NCI-H82 (cell line): ENCODE results near the gene YJU2.
"Not testable (repeated sequence)": the region's sequence is repeated elsewhere in the genome, so short reads cannot be mapped to it uniquely, and the experiment has no call there.

Experiments
- DNase-seq: peaks from one replicate; lab custom pipeline; 2025; lab: John Stamatoyannopoulos, UW

The YJU2 gene

GRCh38 chr19:4228765-4229178, 18.1 kb upstream of the YJU2 start:
- no peak for DNase-seq

- peak; percentile 26 for DNase-seq
Observed at GRCh38 chr19:4229179-4229931, 17.5 kb upstream of the YJU2 start, which contains the start of gene EBI3. Gene EBI3 (plus strand): TSS chr19:4229523. CDS start chr19:4229551, 28 bp downstream.

GRCh38 chr19:4230237-4230636, 16.6 kb upstream of the YJU2 start:
- not testable (repeated sequence) for DNase-seq

- DNase-seq = not testable (repeated sequence)
Observed at GRCh38 chr19:4231521-4231920, 15.4 kb upstream of the YJU2 start.

GRCh38 chr19:4232139-4232538, 14.7 kb upstream of the YJU2 start:
- DNase-seq = not testable (repeated sequence)

- no peak for DNase-seq
Observed at GRCh38 chr19:4232614-4233281, 14.1 kb upstream of the YJU2 start.

- DNase-seq = peak; percentile 54
Observed at GRCh38 chr19:4233282-4233853, 13.5 kb upstream of the YJU2 start.

GRCh38 chr19:4234142-4234861, 12.6 kb upstream of the YJU2 start:
- DNase-seq = no peak

GRCh38 chr19:4234862-4235201, 12.0 kb upstream of the YJU2 start:
- no peak for DNase-seq

GRCh38 chr19:4237510-4237909, 9.4 kb upstream of the YJU2 start:
- not testable (repeated sequence) for DNase-seq

GRCh38 chr19:4238831-4239230, 8.0 kb upstream of the YJU2 start:
- DNase-seq = no peak

- no peak for DNase-seq
Observed at GRCh38 chr19:4241824-4242430, 5.0 kb upstream of the YJU2 start.

GRCh38 chr19:4245938-4246337, 942 bp upstream of the YJU2 start:
- not testable (repeated sequence) for DNase-seq

GRCh38 chr19:4256563-4256962, 9.7 kb downstream of the YJU2 start:
- no peak for DNase-seq

GRCh38 chr19:4257025-4257424, 10.1 kb downstream of the YJU2 start:
- no peak for DNase-seq

GRCh38 chr19:4258181-4258580, 11.3 kb downstream of the YJU2 start:
- no peak for DNase-seq

GRCh38 chr19:4260613-4261191, 13.8 kb downstream of the YJU2 start:
- DNase-seq = no peak

GRCh38 chr19:4264812-4265211, 17.9 kb downstream of the YJU2 start:
- no peak for DNase-seq

- no peak for DNase-seq
Observed at GRCh38 chr19:4266253-4267000, 19.5 kb downstream of the YJU2 start.

GRCh38 chr19:4267101-4267900, 20.4 kb downstream of the YJU2 start:
- peak; percentile 73 for DNase-seq
